EH (cell line): ENCODE data around the gene SLC8A1.

Experiments
- DNase-seq: peaks from one replicate; pipeline ENCODE4 v3.0.0-alpha.2; 2015; ENCODE audit warnings: low read depth

Gene SLC8A1

GRCh38 chr2:40155728-40156127 is 296.2 kb downstream of the SLC8A1 start:
- DNase-seq: peak; percentile 59

DNA sequence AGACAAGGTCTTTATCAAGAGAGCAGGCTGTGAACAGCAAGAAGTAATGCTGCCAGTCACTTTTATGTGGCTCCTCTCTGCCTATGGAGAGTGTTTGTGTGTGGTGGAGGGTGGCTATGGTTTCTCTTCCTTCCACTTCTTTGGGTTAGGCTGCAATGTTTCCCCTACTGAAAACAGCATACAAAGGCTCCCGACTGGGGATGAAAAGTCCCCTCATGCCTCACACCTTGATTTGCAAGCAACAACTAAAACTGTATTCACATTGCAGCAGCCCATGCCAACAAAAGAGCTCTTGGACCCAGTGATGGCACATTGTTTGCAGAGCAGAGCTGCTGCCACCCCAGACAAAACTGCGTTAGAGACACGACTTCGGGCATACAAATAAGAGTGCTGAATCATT is 301.6 kb downstream of the SLC8A1 start:
- no peak for DNase-seq

DNA sequence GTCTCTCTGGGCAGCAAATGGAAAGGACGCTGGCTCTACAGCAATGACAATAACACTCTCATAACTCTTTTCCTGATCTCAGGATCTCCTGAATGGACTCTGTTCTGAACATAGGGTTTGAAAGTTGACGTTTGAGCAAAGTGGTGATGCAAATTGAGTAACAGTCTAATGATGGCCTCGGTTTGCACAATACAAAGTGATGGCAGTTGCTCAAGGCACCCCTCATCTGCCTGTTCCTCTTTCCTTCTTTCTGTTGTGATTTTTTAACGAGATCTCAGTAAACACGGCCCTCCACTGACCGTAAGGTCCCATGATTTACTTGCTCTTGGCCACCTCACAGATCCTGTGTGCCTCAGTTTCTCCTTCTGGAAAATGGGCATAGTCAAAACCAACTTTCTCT is 303.6 kb downstream of the SLC8A1 start:
- no peak for DNase-seq

GRCh38 chr2:40147360-40147759 is 304.5 kb downstream of the SLC8A1 start:
- no peak for DNase-seq

- DNase-seq: no peak
These were observed 307.9 kb downstream of the SLC8A1 start for GRCh38 chr2:40144022-40144421.

- DNase-seq: no peak
These were observed 313.6 kb downstream of the SLC8A1 start for GRCh38 chr2:40138314-40138713.

DNA sequence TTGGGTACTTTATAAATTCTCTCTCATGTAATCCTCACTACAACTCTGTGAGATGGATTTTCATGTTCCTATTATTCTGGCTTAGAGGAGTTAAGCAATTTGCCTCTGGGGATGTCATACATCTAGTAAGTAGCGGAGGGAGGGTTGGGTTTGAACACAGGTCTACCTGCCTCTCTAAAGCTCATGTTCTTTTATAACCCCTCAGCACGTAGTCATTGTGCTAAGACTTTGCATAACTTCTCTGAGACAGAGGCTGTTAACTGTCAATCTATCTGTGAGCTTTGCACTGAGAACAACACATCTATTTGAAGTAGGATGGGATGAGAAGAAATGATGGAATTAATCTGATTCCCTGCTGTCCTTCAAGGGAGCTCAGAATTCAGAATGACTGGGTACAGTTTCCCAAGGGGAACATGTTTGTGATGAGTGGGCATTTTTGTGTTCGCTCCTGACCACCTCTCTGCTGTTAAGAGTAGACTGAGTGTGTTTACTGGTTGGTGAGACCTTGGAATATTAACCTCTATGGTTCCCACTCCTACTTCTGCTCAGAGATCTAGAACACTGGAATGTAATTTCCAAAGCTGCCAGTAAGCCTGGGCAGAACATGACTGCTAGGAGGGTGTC is 320.7 kb downstream of the SLC8A1 start:
- DNase-seq: no peak

DNA sequence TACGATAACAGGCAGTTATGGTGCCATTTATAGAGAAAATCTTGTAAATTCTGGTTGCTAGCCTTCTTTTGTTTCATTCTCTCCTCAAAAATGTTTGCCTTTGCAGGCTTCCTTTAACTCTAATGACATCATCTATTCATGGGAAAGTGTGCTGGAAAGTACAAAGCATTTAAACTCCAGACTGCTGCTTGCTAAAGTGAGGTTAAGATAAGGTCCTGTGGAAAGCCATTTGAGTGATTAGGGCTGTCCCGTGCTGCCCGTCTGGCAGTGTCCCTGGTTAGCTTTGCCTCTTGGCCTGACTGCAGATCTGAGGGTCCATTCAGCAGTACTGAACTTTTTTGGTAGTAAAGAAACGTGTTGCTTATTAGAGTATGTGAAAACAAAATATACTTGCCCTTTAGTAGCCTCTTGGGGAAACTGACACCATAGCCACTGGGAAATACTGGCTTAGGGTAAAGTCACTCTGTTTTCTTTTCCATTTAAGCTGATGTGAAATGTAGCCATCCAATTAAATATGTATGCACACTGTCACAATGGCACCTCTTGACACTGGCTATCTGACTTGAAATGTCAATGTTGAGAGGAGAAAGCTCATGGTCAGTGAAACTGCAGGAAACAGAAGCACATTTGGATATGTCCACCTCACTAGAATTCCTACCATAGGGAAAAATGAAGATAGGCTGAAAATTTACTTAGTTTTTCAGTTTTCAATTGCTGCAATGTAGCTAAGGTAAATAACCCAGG is 321.5 kb downstream of the SLC8A1 start:
- DNase-seq: peak; percentile 58

- peak; percentile 34 for DNase-seq
These were observed 322.2 kb downstream of the SLC8A1 start for GRCh38 chr2:40129725-40130124.

DNA sequence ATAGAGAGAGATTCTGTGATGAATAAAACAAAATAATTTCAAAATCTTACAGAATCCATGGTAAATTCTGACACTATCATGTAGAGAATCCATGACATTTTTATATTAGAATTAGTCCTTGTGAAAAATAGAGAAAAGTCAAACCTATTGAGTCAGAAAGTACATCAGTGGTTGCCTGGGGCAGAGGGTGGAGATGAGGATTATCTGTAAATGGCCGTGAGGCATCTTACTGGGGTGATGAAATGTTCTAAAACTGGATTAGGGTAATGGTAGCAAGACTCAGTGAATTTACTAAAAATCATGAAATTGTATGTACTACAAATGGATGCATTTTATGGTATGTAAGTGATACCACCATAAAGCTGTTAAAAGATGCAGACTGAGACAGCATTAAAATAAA is 323.1 kb downstream of the SLC8A1 start:
- DNase-seq: peak; percentile 50

- peak; percentile 96 for DNase-seq
These were observed 323.9 kb downstream of the SLC8A1 start for GRCh38 chr2:40127890-40128557.

DNA sequence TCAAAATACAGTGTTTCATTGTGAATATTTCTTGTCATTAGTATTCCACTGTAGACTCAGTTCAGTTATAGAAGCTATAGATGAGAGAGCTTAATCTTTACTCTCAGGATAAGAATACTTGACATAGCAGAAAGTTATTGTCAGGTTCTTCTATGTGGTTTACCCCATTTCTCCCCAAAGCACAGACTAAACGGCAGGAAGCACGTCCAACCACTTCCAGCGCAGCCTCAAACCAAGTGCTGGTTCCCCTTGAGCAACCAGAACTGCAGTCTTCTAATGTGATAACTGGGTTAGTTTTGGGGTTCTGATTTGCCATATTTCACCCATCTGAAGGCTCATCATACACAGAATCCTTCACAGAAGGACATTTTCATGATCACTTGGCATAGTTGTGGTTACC is 324.7 kb downstream of the SLC8A1 start:
- no peak for DNase-seq

DNA sequence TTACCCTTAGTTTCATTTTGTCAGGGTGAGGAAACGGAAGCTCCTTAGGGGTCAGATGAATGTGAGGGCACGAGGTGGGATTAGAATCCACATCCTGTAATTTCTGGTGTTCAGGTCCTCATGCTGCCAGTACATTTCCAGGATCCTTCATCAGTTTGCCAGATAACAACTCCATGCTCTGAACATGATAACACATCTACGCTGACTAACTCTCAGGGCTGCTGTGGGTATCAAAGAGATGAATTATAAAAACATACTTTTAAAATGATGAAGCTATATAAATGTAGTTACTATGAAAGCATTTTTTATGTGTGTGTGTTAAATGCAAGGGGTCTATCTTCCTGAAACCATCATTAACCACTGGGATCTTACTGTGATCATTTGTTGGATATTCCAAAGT is 325.9 kb downstream of the SLC8A1 start:
- DNase-seq: peak; percentile 50

DNA sequence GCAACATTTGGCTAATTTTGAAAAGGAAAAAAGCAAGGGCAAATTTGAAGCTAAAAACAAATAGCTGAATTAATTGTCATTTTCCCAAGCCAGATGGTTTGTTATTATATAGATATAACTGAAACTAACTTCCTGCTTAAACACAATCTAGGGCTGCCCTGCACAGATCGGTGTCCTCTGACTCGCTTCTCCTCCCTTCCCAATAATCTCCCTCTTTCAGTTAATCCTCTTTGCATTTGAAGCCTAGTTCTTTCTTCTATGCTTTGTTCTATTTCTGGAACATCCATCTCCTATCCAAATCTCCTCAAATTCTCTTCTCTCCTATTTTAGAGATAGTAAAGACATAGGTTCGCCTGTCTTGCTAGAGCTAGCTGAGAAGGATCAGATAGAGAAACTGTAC is 328.1 kb downstream of the SLC8A1 start:
- DNase-seq: peak; percentile 52

GRCh38 chr2:40123326-40123725 is 328.6 kb downstream of the SLC8A1 start:
- DNase-seq: peak; percentile 72

GRCh38 chr2:40120957-40121356 is 330.9 kb downstream of the SLC8A1 start:
- DNase-seq: no peak

DNA sequence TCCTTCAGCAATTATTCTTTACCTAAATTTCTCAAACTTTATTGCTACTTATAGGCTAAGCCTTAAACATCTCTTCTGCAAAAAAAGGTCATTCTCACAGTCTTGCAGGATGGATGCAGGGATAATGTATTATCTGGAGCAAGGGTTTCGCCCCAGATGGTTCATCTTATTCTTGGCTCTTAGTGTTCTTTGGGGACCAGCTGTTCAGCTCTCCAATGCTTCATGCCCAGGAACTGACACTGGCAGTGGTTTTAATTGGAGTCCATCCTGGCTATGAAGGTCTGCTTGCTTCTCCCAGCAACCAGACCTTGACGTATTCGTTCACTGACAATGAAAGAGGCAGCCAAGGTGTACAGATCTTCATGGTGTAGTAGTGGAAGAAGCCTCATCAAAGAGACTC is 331.9 kb downstream of the SLC8A1 start:
- DNase-seq: no peak

GRCh38 chr2:40118622-40119021 is 333.3 kb downstream of the SLC8A1 start:
- DNase-seq: no peak

GRCh38 chr2:40115894-40116293 is 336.0 kb downstream of the SLC8A1 start:
- DNase-seq: no peak

DNA sequence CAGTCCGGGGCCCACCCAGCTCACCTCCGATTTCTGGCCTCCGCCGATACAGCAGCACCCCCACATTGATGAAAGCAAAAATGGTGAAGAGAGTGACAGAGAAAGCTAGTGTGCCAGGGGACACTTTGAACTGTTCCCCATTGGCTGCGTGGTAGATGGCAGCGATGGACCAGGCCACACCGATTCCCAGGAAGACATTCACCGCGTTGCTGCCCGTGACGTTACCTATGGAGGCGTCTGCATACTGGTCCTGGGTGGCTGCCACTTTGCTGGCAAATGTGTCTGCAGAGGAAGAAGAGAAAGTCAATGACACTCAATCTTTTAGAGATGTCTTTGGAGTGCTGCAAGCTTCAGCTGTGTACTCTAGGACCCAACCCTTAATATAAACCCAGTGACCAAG is 336.5 kb downstream of the SLC8A1 start:
- no peak for DNase-seq

DNA sequence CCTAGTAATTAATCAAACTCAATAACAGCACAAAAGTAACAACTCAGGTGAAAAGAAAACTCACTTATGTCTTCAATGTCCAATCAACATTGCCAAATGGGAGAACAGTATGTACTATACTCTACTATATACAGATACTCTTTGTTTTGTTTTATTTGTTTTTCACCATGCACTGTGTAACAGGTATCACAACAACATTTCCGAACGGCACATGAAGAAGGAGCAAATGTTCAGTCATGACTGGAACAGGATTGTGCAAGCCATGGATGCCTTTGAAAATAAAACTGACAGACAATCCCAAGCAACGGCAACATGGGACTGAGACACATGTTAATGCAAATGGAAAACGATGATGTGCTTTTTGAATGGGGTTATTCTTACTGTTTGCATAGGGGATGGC is 337.9 kb downstream of the SLC8A1 start:
- DNase-seq: no peak

DNA sequence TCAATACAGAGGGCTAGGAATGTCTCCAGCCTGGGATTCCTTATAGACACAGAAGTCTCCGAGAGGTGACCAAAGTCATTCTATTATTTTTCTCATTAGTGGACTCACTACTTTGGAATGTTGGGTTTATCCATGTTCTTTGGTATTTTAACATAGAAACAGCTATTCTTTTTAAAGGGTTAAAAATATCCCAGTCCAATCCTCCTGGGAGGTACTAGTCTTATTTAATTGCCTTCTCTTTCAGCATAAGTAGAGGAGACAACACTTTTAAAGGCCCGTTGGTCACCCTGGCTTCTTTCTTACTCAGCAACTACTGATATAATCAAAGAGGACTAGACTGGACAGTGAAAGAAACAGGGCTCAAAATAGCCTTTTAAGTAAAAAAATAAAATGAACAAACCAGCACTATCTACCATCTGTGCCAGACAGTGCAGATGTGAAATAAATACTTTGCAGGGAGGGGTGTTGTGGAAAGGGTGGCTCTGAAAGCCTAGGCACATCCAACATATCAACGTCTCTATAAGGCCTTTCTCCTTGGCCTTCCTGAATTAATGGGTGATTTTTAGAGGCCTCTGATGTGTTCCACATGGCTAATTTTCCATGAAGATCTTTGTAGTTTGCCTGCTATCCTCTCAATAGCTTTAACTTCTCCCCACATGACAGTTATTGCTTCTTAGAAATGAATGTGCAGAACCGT is 338.5 kb downstream of the SLC8A1 start:
- DNase-seq: peak; percentile 93

- no peak for DNase-seq
These were observed 342.5 kb downstream of the SLC8A1 start for GRCh38 chr2:40109381-40109780.
